Right lung (tissue), 5 donors: ENCODE data around the gene FBLN5. TPM values are rescaled to one million over a fixed set of nuclear protein-coding genes. Genes with fewer than 3 reads are reported as not detected.

Experiments
- DNase-seq, 2 donors: peaks; one replicate each; pipeline ENCODE4 v3.0.0-alpha.2; 2013
- polyA plus RNA-seq, 5 donors: library from polyadenylated mRNA; unstranded; fragments of 120-200 nt; gene quantifications; one replicate each; pipeline versions ENCODE4 v1.2.1 to v1.2.3, GENCODE V29; 2013; ENCODE audit warnings: inconsistent platforms in 1 of 5, low replicate concordance in 1 of 5; ENCODE audit not compliant: insufficient read length in 5 of 5, insufficient read depth in 1 of 5

Gene FBLN5
- polyA plus RNA-seq, 5 donors: 69.3 to 105 (median 83.8) TPM

- DNase-seq: no peak
Observed at GRCh38 chr14:91831337-91831736, 116.2 kb downstream of the FBLN5 start.

GRCh38 chr14:91830777-91831176, 116.7 kb downstream of the FBLN5 start:
- DNase-seq: peak; percentile 80 to 82

GRCh38 chr14:91829511-91829910, 118.0 kb downstream of the FBLN5 start:
- DNase-seq: no peak

- no peak for DNase-seq
Observed at GRCh38 chr14:91827746-91828145, 119.7 kb downstream of the FBLN5 start.

Other genes starting within 250 kb of the FBLN5 start
- gene CATSPERB, start 215.6 kb downstream of the FBLN5 start, polyA plus RNA-seq: 1 to 10 TPM in 4 of 5 donors, under 1 TPM in 1; 0.64 to 2.0 (median 1.3) TPM
- 10 to 100 TPM; 18.0 to 30.5 (median 28.1) TPM for gene TC2N, start 80.2 kb downstream of the FBLN5 start, polyA plus RNA-seq
- 10 to 100 TPM; 18.5 to 38.9 (median 33.1) TPM for gene TRIP11, start 92.4 kb upstream of the FBLN5 start, polyA plus RNA-seq
- 10 to 100 TPM; 22.4 to 39.3 (median 31.9) TPM for gene ATXN3, start 158.9 kb upstream of the FBLN5 start, polyA plus RNA-seq
- 100 to 1,000 TPM; 124 to 148 (median 140) TPM for gene NDUFB1, start 174.0 kb upstream of the FBLN5 start, polyA plus RNA-seq
- 10 to 100 TPM; 38.6 to 65.6 (median 59.0) TPM for gene CPSF2, start 174.3 kb upstream of the FBLN5 start, polyA plus RNA-seq